Mesenchymal stem cell (in vitro differentiated cells and primary cell): ENCODE results near the gene NT5C3A.
A peak's percentile ranks its signal among the peaks of the same experiment; 100 is the strongest.
"Not testable (repeated sequence)": the region's sequence is repeated elsewhere in the genome, so short reads cannot be mapped to it uniquely, and the experiment has no call there.

ENCODE experiments used
- DNase-seq: peaks from one replicate; pipeline ENCODE4 v3.0.0-alpha.2; 2013
- H2AFZ ChIP-seq: one replicate; pipeline ENCODE4 v1.6.1; 2013; ENCODE audit warnings: low read depth, mild to moderate bottlenecking, control low read depth, inconsistent platforms, low read length, moderate library complexity
- H2AK5ac ChIP-seq: 2 replicates; pipeline ENCODE4 v1.6.1; 2013; ENCODE audit warnings: low read length, moderate library complexity, mild to moderate bottlenecking, inconsistent platforms; ENCODE audit not compliant: severe bottlenecking
- H2BK120ac ChIP-seq: one replicate; pipeline ENCODE4 v1.6.1; 2013; ENCODE audit warnings: low read depth, mild to moderate bottlenecking, inconsistent platforms, low read length, moderate library complexity
- H2BK12ac ChIP-seq, 2 experiments: one replicate each; pipeline ENCODE4 v1.6.1; 2013; ENCODE audit warnings: inconsistent platforms in 2 of 2, low read length in 2 of 2, mild to moderate bottlenecking in 2 of 2, moderate library complexity in 2 of 2, control low read depth in 1 of 2
- H2BK15ac ChIP-seq: one replicate; pipeline ENCODE4 v1.6.1; 2013; ENCODE audit warnings: mild to moderate bottlenecking, low read depth, inconsistent platforms; ENCODE audit not compliant: poor library complexity, severe bottlenecking
- H2BK5ac ChIP-seq: 2 replicates; pipeline ENCODE4 v1.6.1; 2013; ENCODE audit warnings: low read depth, mild to moderate bottlenecking, low read length, control low read depth, inconsistent platforms; ENCODE audit not compliant: poor library complexity, severe bottlenecking
- H3K14ac ChIP-seq, 2 experiments: one replicate each; pipeline ENCODE4 v1.6.1; 2013; ENCODE audit warnings: inconsistent platforms in 2 of 2, low read length in 2 of 2, control low read depth in 1 of 2, mild to moderate bottlenecking in 1 of 2, moderate library complexity in 1 of 2
- H3K18ac ChIP-seq, 2 experiments: one replicate each; pipeline ENCODE4 v1.6.1; 2013; ENCODE audit warnings: inconsistent platforms in 2 of 2, low read length in 2 of 2, control low read depth in 1 of 2, low read depth in 1 of 2, mild to moderate bottlenecking in 1 of 2
- H3K23ac ChIP-seq, 2 experiments: one replicate each; pipeline ENCODE4 v1.6.1; 2013; ENCODE audit warnings: inconsistent platforms in 2 of 2, low read length in 2 of 2, mild to moderate bottlenecking in 2 of 2, moderate library complexity in 2 of 2, control low read depth in 1 of 2
- H3K27ac ChIP-seq: 2 replicates; pipeline ENCODE4 v1.5.1; 2013; ENCODE audit warnings: mild to moderate bottlenecking, moderate library complexity, low read length, control low read depth, inconsistent platforms; ENCODE audit not compliant: poor library complexity, severe bottlenecking
- H3K27me3 ChIP-seq, 2 experiments: 2 replicates each; pipeline versions ENCODE4 v1.6.1 to v1.7.0; 2013; ENCODE audit warnings: low read length in 2 of 2, mild to moderate bottlenecking in 2 of 2, moderate library complexity in 2 of 2, control low read depth in 1 of 2, inconsistent platforms in 1 of 2; ENCODE audit not compliant: control insufficient read depth in 1 of 2, insufficient read depth in 1 of 2
- H3K36me3 ChIP-seq, 2 experiments: 2 replicates each; pipeline versions ENCODE4 v1.6.1 to v1.7.0; 2013; ENCODE audit warnings: low read length in 2 of 2, control low read depth in 1 of 2, inconsistent platforms in 1 of 2, low read depth in 1 of 2, mild to moderate bottlenecking in 1 of 2; ENCODE audit not compliant: insufficient read depth in 2 of 2, control insufficient read depth in 1 of 2
- H3K4ac ChIP-seq, 2 experiments: one replicate each; pipeline ENCODE4 v1.6.1; 2013; ENCODE audit warnings: inconsistent platforms in 2 of 2, low read length in 2 of 2, mild to moderate bottlenecking in 2 of 2, moderate library complexity in 2 of 2, control low read depth in 1 of 2, low read depth in 1 of 2
- H3K4me1 ChIP-seq: 2 replicates; pipeline ENCODE4 v1.6.1; 2013; ENCODE audit warnings: low read depth, low read length, control low read depth; ENCODE audit not compliant: control insufficient read depth, insufficient read depth
- H3K4me2 ChIP-seq: 2 replicates; pipeline ENCODE4 v1.6.1; 2013; ENCODE audit warnings: low read length, mild to moderate bottlenecking, inconsistent platforms; ENCODE audit not compliant: poor library complexity, severe bottlenecking
- H3K4me3 ChIP-seq, 2 experiments: 2 replicates each; pipeline versions ENCODE4 v1.5.1 to v1.7.0; 2013; ENCODE audit warnings: low read length in 2 of 2, mild to moderate bottlenecking in 2 of 2, control low read depth in 1 of 2, low read depth in 1 of 2; ENCODE audit not compliant: insufficient read depth in 1 of 2
- H3K79me1 ChIP-seq: replicated peaks from 2 replicates; pipeline ENCODE4 v1.6.1; 2013; ENCODE audit warnings: mild to moderate bottlenecking, control low read depth, low read length, inconsistent platforms; ENCODE audit not compliant: poor library complexity, severe bottlenecking
- H3K9ac ChIP-seq: 2 replicates; pipeline ENCODE4 v1.7.0; 2013; ENCODE audit warnings: mild to moderate bottlenecking, low read length, moderate library complexity
- H3K9me3 ChIP-seq: 2 replicates; pipeline ENCODE4 v1.7.0; 2013; ENCODE audit warnings: mild to moderate bottlenecking, low read length; ENCODE audit not compliant: control insufficient read depth
- H4K8ac ChIP-seq: one replicate; pipeline ENCODE4 v1.6.1; 2013; ENCODE audit warnings: inconsistent platforms, mild to moderate bottlenecking, low read length, moderate library complexity
- H4K91ac ChIP-seq: one replicate; pipeline ENCODE4 v1.6.1; 2013; ENCODE audit warnings: mild to moderate bottlenecking, low read length, inconsistent platforms
- WGBS: methylation state at CpG from one replicate; pipeline ENCODE4 v1.1.7; 2013; ENCODE audit warnings: mixed read lengths; 5-methylcytosine and 5-hydroxymethylcytosine counted together

The NT5C3A gene

DNA sequence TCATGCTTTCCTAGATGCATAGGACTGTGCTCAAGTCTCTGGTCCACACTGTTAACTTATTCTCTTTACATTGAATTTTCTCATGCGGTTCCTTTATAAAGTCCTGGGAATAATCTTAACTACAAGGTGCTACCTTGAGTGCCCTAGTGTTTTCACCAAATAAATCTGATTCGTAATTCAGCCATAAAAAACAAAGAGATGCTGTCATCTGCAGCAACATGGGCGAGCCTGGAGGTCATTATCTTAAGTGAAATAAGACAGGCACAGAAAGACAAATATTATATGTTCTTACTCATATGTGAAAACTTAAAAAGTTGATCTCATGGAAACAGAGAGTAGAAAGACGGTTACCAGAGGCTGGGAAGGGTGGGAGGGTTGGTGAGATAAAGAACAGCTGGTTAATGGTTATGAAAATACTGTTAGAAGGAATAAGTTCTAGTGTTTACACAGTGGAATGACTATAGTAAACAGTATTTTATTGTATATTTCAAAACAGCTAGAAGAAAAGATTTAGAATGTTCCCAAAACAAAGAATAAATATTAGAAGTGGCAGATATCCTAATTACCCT lies 38.3 kb downstream of the NT5C3A start:
- no peak overlapping the region for H2BK12ac ChIP-seq
- no peaks in the 10 kb centered on the region for H3K9me3 ChIP-seq
- no peak overlapping the region for H4K91ac ChIP-seq
- DNase-seq = peak; percentile 26
- H3K4me2 ChIP-seq = no peak overlapping the region
- H3K14ac ChIP-seq = no peak overlapping the region
- no peak overlapping the region for H3K4me3 ChIP-seq
- H3K4ac ChIP-seq = no peak overlapping the region
- no peak overlapping the region for H2AK5ac ChIP-seq
- peaks cover 7% of the 10 kb centered on the region for H3K79me1 ChIP-seq
- no peak overlapping the region for H2AFZ ChIP-seq
- no peak overlapping the region for H4K8ac ChIP-seq
- no peak overlapping the region for H2BK5ac ChIP-seq
- H3K9ac ChIP-seq = no peak overlapping the region
- WGBS = 85% methylated on average over 3 of the region's 4 CpGs
- H3K18ac ChIP-seq = no peak overlapping the region
- H2BK120ac ChIP-seq = no peak overlapping the region
- H3K36me3 ChIP-seq = peaks cover 7 to 59% of the 10 kb centered on the region in 2 experiments
- no peaks in the 10 kb centered on the region for H3K4me1 ChIP-seq
- no peak overlapping the region for H2BK15ac ChIP-seq
- no peaks in the 10 kb centered on the region for H3K27me3 ChIP-seq
- no peak overlapping the region for H3K23ac ChIP-seq
- no peak overlapping the region for H3K27ac ChIP-seq

DNA sequence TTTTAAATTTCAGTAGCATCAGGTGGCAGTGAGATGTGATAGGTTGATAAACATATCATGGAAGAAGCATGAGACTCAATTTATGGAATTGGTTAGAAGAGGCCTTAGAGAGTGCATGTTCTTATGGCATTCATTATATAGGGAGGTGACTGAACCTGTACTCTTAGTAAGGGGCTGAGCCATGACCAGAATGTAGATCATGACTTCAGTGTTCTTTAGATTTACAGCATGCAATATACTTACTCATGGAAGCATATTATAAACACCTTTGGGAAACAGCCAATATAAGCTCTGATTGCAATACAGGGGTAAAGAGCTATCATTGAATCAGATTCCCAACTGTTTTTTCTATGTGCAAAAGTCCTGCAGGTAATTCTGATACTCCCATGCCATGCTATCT lies 50.2 kb downstream of the NT5C3A start:
- no peak overlapping the region for H3K4ac ChIP-seq
- H4K91ac ChIP-seq = no peak overlapping the region
- no peak overlapping the region for H3K23ac ChIP-seq
- H2BK5ac ChIP-seq = no peak overlapping the region
- no peak overlapping the region for H3K4me3 ChIP-seq
- no peak overlapping the region for H3K14ac ChIP-seq
- no peak overlapping the region for H3K4me2 ChIP-seq
- no peak overlapping the region for H2BK12ac ChIP-seq
- no peak overlapping the region for H3K18ac ChIP-seq
- no peak overlapping the region for H3K9ac ChIP-seq
- no peak overlapping the region for H2AFZ ChIP-seq
- H3K4me1 ChIP-seq = no peaks in the 10 kb centered on the region
- no peaks in the 10 kb centered on the region for H3K27me3 ChIP-seq
- H3K79me1 ChIP-seq = peaks cover 2% of the 10 kb centered on the region
- no peak overlapping the region for H3K27ac ChIP-seq
- no peak overlapping the region for H2AK5ac ChIP-seq
- no peak for DNase-seq
- peaks cover 8 to 48% of the 10 kb centered on the region in 2 experiments for H3K36me3 ChIP-seq
- H3K9me3 ChIP-seq = no peaks in the 10 kb centered on the region
- H4K8ac ChIP-seq = no peak overlapping the region
- H2BK15ac ChIP-seq = no peak overlapping the region
- no peak overlapping the region for H2BK120ac ChIP-seq

DNA sequence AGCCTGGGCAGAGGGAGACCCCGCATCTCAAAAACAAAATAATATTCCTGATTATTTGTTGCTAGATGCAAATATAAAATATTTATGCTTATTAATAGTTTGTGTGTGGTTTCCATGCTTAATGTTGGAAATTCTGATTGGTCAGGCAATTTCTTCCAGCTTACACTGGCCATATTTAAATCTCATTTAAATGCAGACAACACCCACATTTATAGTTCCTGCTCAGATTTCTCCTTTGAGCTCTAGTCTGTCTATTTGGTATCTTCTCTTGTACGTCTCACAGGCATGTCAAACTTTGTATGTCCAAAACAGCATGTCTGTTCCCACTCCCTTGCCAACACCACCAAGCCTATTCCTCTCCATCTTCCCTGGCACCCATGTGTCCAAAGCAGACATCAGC lies 52.8 kb downstream of the NT5C3A start:
- no peak for DNase-seq
- H3K36me3 ChIP-seq = peaks cover 12 to 41% of the 10 kb centered on the region in 2 experiments
- no peak overlapping the region for H2AK5ac ChIP-seq
- H3K27ac ChIP-seq = no peak overlapping the region
- H4K8ac ChIP-seq = no peak overlapping the region
- H3K4me1 ChIP-seq = no peaks in the 10 kb centered on the region
- no peak overlapping the region for H2BK12ac ChIP-seq
- H3K14ac ChIP-seq = no peak overlapping the region
- no peak overlapping the region for H3K4ac ChIP-seq
- H3K27me3 ChIP-seq = no peaks in the 10 kb centered on the region
- no peak overlapping the region for H2AFZ ChIP-seq
- H4K91ac ChIP-seq = no peak overlapping the region
- no peaks in the 10 kb centered on the region for H3K9me3 ChIP-seq
- no peak overlapping the region for H2BK5ac ChIP-seq
- peaks cover 2% of the 10 kb centered on the region for H3K79me1 ChIP-seq
- H3K4me2 ChIP-seq = no peak overlapping the region
- no peak overlapping the region for H3K4me3 ChIP-seq
- H3K18ac ChIP-seq = no peak overlapping the region
- no peak overlapping the region for H3K9ac ChIP-seq
- 96% methylated on average over 1 of the region's 2 CpGs for WGBS
- no peak overlapping the region for H3K23ac ChIP-seq
- H2BK15ac ChIP-seq = no peak overlapping the region
- H2BK120ac ChIP-seq = no peak overlapping the region

DNA sequence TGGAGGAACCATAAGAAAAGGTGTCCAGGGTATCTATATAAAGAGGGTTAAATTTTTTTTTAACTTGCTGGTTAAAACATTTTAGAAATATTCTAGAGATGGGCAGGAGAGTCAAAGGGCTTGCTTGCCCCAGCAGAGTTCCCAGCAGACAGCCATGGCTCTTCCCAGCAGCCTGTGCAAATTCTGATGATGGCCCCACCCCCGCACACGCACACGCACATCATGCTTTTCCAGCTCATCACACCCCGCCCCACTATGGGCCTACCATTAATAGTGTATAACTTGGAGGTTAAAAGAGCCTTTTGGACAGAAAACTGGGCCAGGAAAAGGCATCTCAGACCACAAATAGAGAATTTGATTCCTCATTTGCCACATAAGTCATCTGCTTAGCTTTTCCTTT lies 56.9 kb downstream of the NT5C3A start:
- not testable (repeated sequence) for DNase-seq, H2BK15ac ChIP-seq, H3K27ac ChIP-seq, H3K4ac ChIP-seq, H3K27me3 ChIP-seq, H2BK5ac ChIP-seq, H3K9ac ChIP-seq, H3K23ac ChIP-seq, H3K4me1 ChIP-seq, H2BK12ac ChIP-seq, H3K79me1 ChIP-seq, H4K8ac ChIP-seq, H3K4me3 ChIP-seq, H3K9me3 ChIP-seq, H3K18ac ChIP-seq, H3K14ac ChIP-seq, H2AK5ac ChIP-seq, H3K4me2 ChIP-seq, H4K91ac ChIP-seq, H2BK120ac ChIP-seq, H2AFZ ChIP-seq
- H3K36me3 ChIP-seq = peaks cover 15 to 32% of the 10 kb centered on the region in 2 experiments
- WGBS = no CpG with 5 or more reads among the region's 4 CpGs
